ENCODE data around the gene NPM1. TPM values are rescaled to one million over a fixed set of nuclear protein-coding genes. Genes with fewer than 3 reads are reported as not detected.

The NPM1 gene
- total RNA-seq, 1 experiment from 2014 or later: 2,265 TPM

- H3K4me1 ChIP-seq (ENCODE audit: insufficient read depth, low read length): no peaks in the 10 kb centered on the region
- BruUV-seq (replicated peaks): no TSS peak
- H3K27me3 ChIP-seq (ENCODE audit: low read length): no peaks in the 10 kb centered on the region
- intact Hi-C loops (cut with micrococcal nuclease): no loop called here
- no peak overlapping the region for H3K4me2 ChIP-seq (ENCODE audit: low read length)
- no peak for TF ChIP-seq EZH2 (IDR thresholded peaks at IDR 0.05; ENCODE audit: low read length, unreplicated experiment)
- no peak overlapping the region for H3K9ac ChIP-seq (ENCODE audit: low read length)
- no peak overlapping the region for H2AFZ ChIP-seq (ENCODE audit: low read length)
- H3K4me3 ChIP-seq (ENCODE audit: low read length): no peak overlapping the region
- no peaks in the 10 kb centered on the region for H3K36me3 ChIP-seq (ENCODE audit: low read depth, low read length)
- H3K79me2 ChIP-seq (ENCODE audit: low read length): no peaks in the 10 kb centered on the region
- no peaks in the 10 kb centered on the region for H4K20me1 ChIP-seq (ENCODE audit: low read length)
- no peak for DNase-seq
- no peak overlapping the region for H3K27ac ChIP-seq (ENCODE audit: low read length)
- ATAC-seq: no peak
- H3F3A ChIP-seq (ENCODE audit: low read length, unreplicated experiment): no peaks in the 10 kb centered on the region
- H3K9me3 ChIP-seq (ENCODE audit: low read length): no peaks in the 10 kb centered on the region
- POLR2A ChIA-PET (ENCODE audit: unreplicated experiment): no interaction called here
- H3K9me2 ChIP-seq (replicated peaks; ENCODE audit: low read length): no peaks in the 10 kb centered on the region
- CTCF ChIA-PET: no interaction called here
Observed at GRCh38 chr5:171436804-171437285, 49.2 kb downstream of the NPM1 start.

GRCh38 chr5:171437286-171437821, 49.7 kb downstream of the NPM1 start:
- Histone ChIP-seq H3K9me3 (ENCODE audit: low read length) (no peaks in the 10 kb centered on the region), H3K27ac (ENCODE audit: low read length) (no peak overlapping the region), H3K27me3 (ENCODE audit: low read length) (no peaks in the 10 kb centered on the region), H3F3A (ENCODE audit: low read length, unreplicated experiment) (no peaks in the 10 kb centered on the region), H3K4me3 (ENCODE audit: low read length) (no peak overlapping the region), H2AFZ (ENCODE audit: low read length) (no peak overlapping the region), H3K36me3 (ENCODE audit: low read depth, low read length) (no peaks in the 10 kb centered on the region), H4K20me1 (ENCODE audit: low read length) (no peaks in the 10 kb centered on the region), H3K79me2 (ENCODE audit: low read length) (no peaks in the 10 kb centered on the region), H3K4me2 (ENCODE audit: low read length) (no peak overlapping the region), H3K9ac (ENCODE audit: low read length) (no peak overlapping the region), H3K4me1 (ENCODE audit: insufficient read depth, low read length) (no peaks in the 10 kb centered on the region), H3K9me2 (replicated peaks; ENCODE audit: low read length) (no peaks in the 10 kb centered on the region)
- POLR2A ChIA-PET (ENCODE audit: unreplicated experiment): no interaction called here
- ATAC-seq: no peak
- no peak for TF ChIP-seq EZH2 (IDR thresholded peaks at IDR 0.05; ENCODE audit: low read length, unreplicated experiment)
- TF ChIP-seq EZH2phosphoT487 (IDR thresholded peaks at IDR 0.05; ENCODE audit: borderline replicate concordance, low read length): no peak
- no peak for TF ChIP-seq CTCF (conservative IDR thresholded peaks at IDR 0.05; ENCODE audit: low read depth, low read length)
- BruUV-seq (replicated peaks): no TSS peak
- intact Hi-C loops (cut with micrococcal nuclease): no loop called here
- CTCF ChIA-PET: no interaction called here
- DNase-seq: no peak

GRCh38 chr5:171438738-171439137, 51.1 kb downstream of the NPM1 start:
- no peak overlapping the region for H3K27ac ChIP-seq (ENCODE audit: low read length)
- no peaks in the 10 kb centered on the region for H3K9me2 ChIP-seq (replicated peaks; ENCODE audit: low read length)
- intact Hi-C loops (cut with micrococcal nuclease): no loop called here
- no peaks in the 10 kb centered on the region for H3F3A ChIP-seq (ENCODE audit: low read length, unreplicated experiment)
- H4K20me1 ChIP-seq (ENCODE audit: low read length): no peaks in the 10 kb centered on the region
- H3K9ac ChIP-seq (ENCODE audit: low read length): no peak overlapping the region
- H3K4me2 ChIP-seq (ENCODE audit: low read length): no peak overlapping the region
- no peak overlapping the region for H3K4me3 ChIP-seq (ENCODE audit: low read length)
- DNase-seq (no peak), ATAC-seq (no peak)
- no TSS peak for BruUV-seq (replicated peaks)
- H3K9me3 ChIP-seq (ENCODE audit: low read length): no peaks in the 10 kb centered on the region
- H3K27me3 ChIP-seq (ENCODE audit: low read length): no peaks in the 10 kb centered on the region
- TF ChIP-seq EZH2phosphoT487 (IDR thresholded peaks at IDR 0.05; ENCODE audit: borderline replicate concordance, low read length): no peak
- no peak for TF ChIP-seq EZH2 (IDR thresholded peaks at IDR 0.05; ENCODE audit: low read length, unreplicated experiment)
- TF ChIP-seq CTCF (conservative IDR thresholded peaks at IDR 0.05; ENCODE audit: low read depth, low read length): no peak
- no peak overlapping the region for H2AFZ ChIP-seq (ENCODE audit: low read length)
- POLR2A ChIA-PET (ENCODE audit: unreplicated experiment): no interaction called here
- H3K4me1 ChIP-seq (ENCODE audit: insufficient read depth, low read length): no peaks in the 10 kb centered on the region
- CTCF ChIA-PET: no interaction called here
- H3K79me2 ChIP-seq (ENCODE audit: low read length): no peaks in the 10 kb centered on the region
- no peaks in the 10 kb centered on the region for H3K36me3 ChIP-seq (ENCODE audit: low read depth, low read length)
